Lower leg skin (tissue), 4 donors: Measurements from ENCODE around the gene ANO1. TPM values are rescaled to one million over a fixed set of nuclear protein-coding genes. Genes with fewer than 3 reads are reported as not detected.
A peak's percentile ranks its signal among the peaks of the same experiment; 100 is the strongest.

ENCODE experiments used
- DNase-seq, 2 donors: peaks; one replicate each; pipeline ENCODE4 v3.0.0-alpha.2; 2019; ENCODE audit warnings: low spot score in 2 of 2
- H3K4me3 ChIP-seq: fragments of 200-600 bp; sonication (generic); 2 replicates; pipeline ENCODE4 v1.5.1; 2017; ENCODE audit warnings: mild to moderate bottlenecking, low read depth; ENCODE audit not compliant: poor library complexity, severe bottlenecking
- CTCF ChIP-seq, 3 donors: fragments of 450-650 bp; IDR thresholded peaks; one replicate each; pipeline ENCODE4 v1.5.1; 2016; ENCODE audit warnings: antibody characterized with exemption in 3 of 3, mild to moderate bottlenecking in 3 of 3, moderate library complexity in 2 of 3
- POLR2A ChIP-seq, 2 donors: fragments of 450-650 bp; IDR thresholded peaks; one replicate each; pipeline ENCODE4 v1.6.1; 2016 to 2017; ENCODE audit warnings: antibody characterized with exemption in 2 of 2, mild to moderate bottlenecking in 1 of 2, moderate library complexity in 1 of 2
- WGBS, 2 donors: methylation state at CpG; one replicate each; pipeline ENCODE4 v1.1.5; 2018; 5-methylcytosine and 5-hydroxymethylcytosine counted together
- intact Hi-C: fragments of 100-400 bp; cut with DNase I; formaldehyde crosslinking; loops from one replicate; pipeline ENCODE4 v1.15.0; 2023; ENCODE audit warnings: low total_unique reads
- total RNA-seq, 4 donors: library from RNA; depleted of rRNA; stranded (reverse); fragments of >200 nt; gene quantifications; one replicate each; pipeline ENCODE4 v1.1.0, GENCODE V29; 2016

The ANO1 gene
- total RNA-seq, 4 donors from 2014 or later: 55.1 to 106 (median 76.8) TPM

DNA sequence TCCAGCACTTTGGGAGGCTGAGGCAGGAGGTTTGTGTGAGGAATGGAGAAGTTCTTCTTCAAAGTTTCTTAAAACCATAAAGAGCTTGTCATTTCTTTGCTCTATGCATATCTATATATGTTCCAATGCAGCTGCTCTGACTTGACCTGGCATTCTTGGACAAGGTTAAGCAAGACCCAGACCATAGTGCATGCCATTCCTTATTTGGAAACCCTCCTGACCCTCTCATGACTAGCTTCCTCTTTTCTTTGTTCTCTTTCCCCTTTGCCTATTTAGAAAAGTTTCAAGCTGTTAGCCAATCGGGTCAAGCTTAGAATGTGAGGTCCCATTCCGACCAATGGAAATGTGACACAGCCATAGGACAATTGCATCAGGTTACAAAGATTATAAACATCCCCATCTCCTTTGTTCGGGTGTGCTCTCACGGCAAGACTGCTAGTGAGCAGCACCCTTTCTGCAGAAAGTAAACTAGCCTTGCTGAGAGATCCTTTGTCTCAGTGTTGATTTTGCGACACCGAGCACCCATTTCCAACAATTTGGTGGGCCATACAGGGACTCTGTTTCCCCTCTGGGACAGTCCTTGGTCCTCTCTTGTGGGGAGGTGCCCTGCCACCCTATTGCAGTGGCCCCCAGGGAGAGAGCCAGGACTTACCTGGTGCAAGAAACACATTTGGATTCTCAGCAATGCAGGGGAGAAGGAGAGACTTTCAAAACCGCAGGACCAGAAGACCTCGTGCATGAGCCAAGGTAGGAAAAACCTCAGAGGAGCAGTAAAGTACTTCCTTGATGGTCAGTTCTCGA is 39.9 kb upstream of the ANO1 start:
- TF ChIP-seq POLR2A (IDR thresholded peaks at IDR 0.05) (no peak), CTCF (IDR thresholded peaks at IDR 0.05) (no peak)
- 78 to 89% methylated on average over 9 of the region's 9 CpGs for WGBS, 2 donors
- peak in 1 of 2 donors; percentile 26 for DNase-seq
- no peak overlapping the region for H3K4me3 ChIP-seq
- intact Hi-C loops: no loop called here

DNA sequence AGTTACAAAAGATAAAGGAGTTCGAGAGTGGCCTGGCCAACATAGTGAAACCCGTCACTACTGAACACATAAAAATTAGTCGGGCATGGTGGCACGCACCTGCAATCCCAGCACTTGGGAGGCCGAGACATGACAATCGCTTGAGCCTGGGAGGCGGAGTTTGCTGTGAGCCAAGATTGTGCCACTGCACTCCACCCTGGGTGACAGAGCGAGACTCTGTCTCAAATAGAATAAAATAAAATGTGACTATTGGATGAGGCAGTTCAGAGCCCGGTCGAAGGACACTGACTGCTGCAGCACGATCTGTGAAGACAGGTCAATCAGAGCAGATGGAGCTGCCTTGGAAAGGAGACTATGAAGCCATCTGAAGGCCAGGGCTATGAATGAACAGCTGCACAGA is 37.7 kb upstream of the ANO1 start:
- intact Hi-C loops: no loop called here
- H3K4me3 ChIP-seq: no peak overlapping the region
- DNase-seq: peak in 1 of 2 donors; percentile 61
- 90 to 95% methylated on average over 11 of the region's 11 CpGs for WGBS, 2 donors
- no peak for TF ChIP-seq POLR2A (IDR thresholded peaks at IDR 0.05)
- no peak for TF ChIP-seq CTCF (IDR thresholded peaks at IDR 0.05)

DNA sequence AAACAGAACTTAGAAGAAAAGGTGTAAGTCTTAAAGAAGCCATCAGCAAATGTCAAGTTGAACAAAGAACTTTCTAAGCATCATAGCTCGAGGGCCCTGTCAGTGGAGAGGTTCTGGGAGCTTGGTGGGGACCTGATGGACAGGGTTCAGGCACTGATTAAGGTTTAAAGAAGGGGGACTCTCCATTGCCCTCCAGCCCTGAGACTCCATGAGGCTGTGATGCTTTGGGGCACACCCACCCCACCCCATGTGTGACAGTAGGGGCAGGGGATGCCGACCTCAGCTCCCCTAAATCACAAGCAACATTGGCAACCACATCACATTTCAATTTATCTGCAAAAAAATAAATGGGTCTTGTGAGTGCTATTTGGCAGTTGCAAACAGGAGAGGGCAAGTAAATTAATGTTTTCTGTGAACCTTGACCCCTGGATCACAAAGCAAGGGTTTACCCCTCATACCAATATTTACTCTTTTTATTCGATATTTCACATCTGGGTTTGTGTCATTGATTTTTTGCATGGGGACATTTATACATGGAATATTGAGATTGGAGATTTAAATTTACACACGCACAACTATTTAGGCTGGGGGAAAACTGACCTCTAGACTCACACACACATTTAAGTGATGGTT is 37.1 kb upstream of the ANO1 start:
- 80 to 91% methylated on average over 4 of the region's 4 CpGs for WGBS, 2 donors
- peak in 1 of 2 donors; percentile 53 for DNase-seq
- H3K4me3 ChIP-seq: no peak overlapping the region
- intact Hi-C loops: no loop called here
- TF ChIP-seq POLR2A (IDR thresholded peaks at IDR 0.05) (no peak), CTCF (IDR thresholded peaks at IDR 0.05) (no peak)

DNA sequence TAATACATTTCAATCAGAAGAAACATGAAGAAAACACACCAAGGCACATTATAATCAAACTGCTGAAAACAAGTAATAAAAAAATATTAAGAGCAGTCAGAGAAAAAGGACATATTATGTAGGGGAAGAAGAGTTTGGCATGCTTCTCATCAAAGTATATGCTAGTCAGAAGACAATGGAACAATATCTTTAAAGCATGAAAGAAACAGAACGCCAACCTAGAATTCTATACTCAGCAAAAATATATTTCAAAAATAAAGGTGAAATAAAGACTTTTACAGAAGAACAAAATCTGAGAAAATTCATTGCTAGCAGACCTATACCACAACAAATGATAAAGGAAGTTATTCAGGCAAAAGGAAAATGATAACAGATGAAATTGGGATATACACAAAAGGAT is 34.6 kb upstream of the ANO1 start:
- intact Hi-C loops: no loop called here
- no peak for DNase-seq
- H3K4me3 ChIP-seq: no peak overlapping the region
- 87 to 94% methylated on average over 1 of the region's 1 CpG for WGBS, 2 donors
- TF ChIP-seq CTCF (IDR thresholded peaks at IDR 0.05): no peak
- no peak for TF ChIP-seq POLR2A (IDR thresholded peaks at IDR 0.05)

- peak in 1 of 2 donors; percentile 20 for DNase-seq
- no peak overlapping the region for H3K4me3 ChIP-seq
- no peak for TF ChIP-seq POLR2A (IDR thresholded peaks at IDR 0.05)
- TF ChIP-seq CTCF (IDR thresholded peaks at IDR 0.05): no peak
- intact Hi-C loops: no loop called here
- WGBS, 2 donors: 84 to 86% methylated on average over 3 of the region's 3 CpGs
These were observed 32.0 kb upstream of the ANO1 start for GRCh38 chr11:70046089-70046488.
